DND-41 (cell line): Measurements from ENCODE around the gene CACNA1I.
A peak's percentile ranks its signal among the peaks of the same experiment; 100 is the strongest.

Source experiments
- ATAC-seq: fragments of 200-7000 bp; cut with Tn5 transposase; 3 replicates; pipeline ENCODE4 v1.9.1; 2021; ENCODE audit warnings: low read depth; ENCODE audit not compliant: insufficient read depth
- DNase-seq: peaks from one replicate; pipeline ENCODE4 v3.0.0-alpha.2; 2020
- H2AFZ ChIP-seq: 2 replicates; pipeline ENCODE4 v1.6.0; 2012; ENCODE audit warnings: low read depth, low read length
- H3K27ac ChIP-seq: 2 replicates; pipeline ENCODE4 v1.5.1; 2012; ENCODE audit warnings: low read length, inconsistent platforms
- H3K27me3 ChIP-seq: fragments of 200-600 bp; sonication (generic); 2 replicates; pipeline ENCODE4 v1.6.0; 2012; ENCODE audit warnings: low read length, mild to moderate bottlenecking, inconsistent platforms; ENCODE audit not compliant: insufficient read depth, poor library complexity
- H3K36me3 ChIP-seq: 2 replicates; pipeline ENCODE4 v1.5.1; 2012; ENCODE audit warnings: low read length, inconsistent platforms; ENCODE audit not compliant: insufficient read depth
- H3K4me1 ChIP-seq: 2 replicates; pipeline ENCODE4 v1.5.1; 2012; ENCODE audit warnings: mild to moderate bottlenecking, low read length; ENCODE audit not compliant: insufficient read depth
- H3K4me2 ChIP-seq: 2 replicates; pipeline ENCODE4 v1.6.0; 2012; ENCODE audit warnings: mild to moderate bottlenecking, moderate library complexity, low read length, inconsistent platforms; ENCODE audit not compliant: insufficient read depth
- H3K4me3 ChIP-seq, 2 experiments: fragments of 200-600 bp in 1 of 2; shearing (Covaris generic) in 1 of 2; 2 replicates each; pipeline ENCODE4 v1.5.1; 2012 to 2016; ENCODE audit warnings: inconsistent platforms in 2 of 2, low read length in 2 of 2, mild to moderate bottlenecking in 2 of 2, low read depth in 1 of 2, moderate library complexity in 1 of 2
- H3K79me2 ChIP-seq: 2 replicates; pipeline ENCODE4 v1.6.0; 2012; ENCODE audit warnings: low read length, inconsistent platforms; ENCODE audit not compliant: insufficient read depth
- H3K9ac ChIP-seq: 2 replicates; pipeline ENCODE4 v1.6.0; 2012; ENCODE audit warnings: low read depth, mild to moderate bottlenecking, inconsistent platforms, low read length, moderate library complexity
- H3K9me3 ChIP-seq: 2 replicates; pipeline ENCODE4 v1.5.1; 2012; ENCODE audit warnings: low read length, moderate library complexity, mild to moderate bottlenecking, inconsistent platforms; ENCODE audit not compliant: insufficient read depth, severe bottlenecking
- H4K20me1 ChIP-seq: 2 replicates; pipeline ENCODE4 v1.6.0; 2012; ENCODE audit warnings: low read length; ENCODE audit not compliant: insufficient read depth
- CTCF ChIP-seq: IDR thresholded peaks from 2 replicates; pipeline ENCODE4 v1.5.1; 2012; ENCODE audit warnings: borderline replicate concordance, low read length, moderate library complexity, mild to moderate bottlenecking; ENCODE audit not compliant: poor library complexity, severe bottlenecking; ENCODE audit errors: extremely low read depth
- EZH2 ChIP-seq: IDR thresholded peaks from 3 replicates; pipeline ENCODE4 v1.6.1; 2012; ENCODE audit warnings: borderline replicate concordance, low read depth, mild to moderate bottlenecking, moderate library complexity, low read length, inconsistent platforms; ENCODE audit not compliant: severe bottlenecking

Gene CACNA1I

GRCh38 chr22:39528681-39529486, 41.7 kb upstream of the CACNA1I start:
- H3K27me3 ChIP-seq, result no peaks in the 10 kb centered on the region
- peaks cover 71% of the 10 kb centered on the region for H3K79me2 ChIP-seq
- ATAC-seq, result peak; percentile 48
- H3K4me2 ChIP-seq, result peak overlapping the region; percentile 86
- DNase-seq, result peak; percentile 91
- peaks cover 61% of the 10 kb centered on the region for H3K36me3 ChIP-seq
- no peak overlapping the region for H2AFZ ChIP-seq
- H4K20me1 ChIP-seq, result peaks cover 58% of the 10 kb centered on the region
- peaks cover 60% of the 10 kb centered on the region for H3K4me1 ChIP-seq
- H3K4me3 ChIP-seq, result peak overlapping the region in 1 of 2 experiments; percentile 53; a peak in 2 of 4 replicates
- TF ChIP-seq EZH2 (no peak), CTCF (peak; percentile 99)
- peak overlapping the region; percentile 49 for H3K9ac ChIP-seq
- no peaks in the 10 kb centered on the region for H3K9me3 ChIP-seq
- H3K27ac ChIP-seq, result peak overlapping the region; percentile 77

- Histone ChIP-seq H3K27me3 (no peaks in the 10 kb centered on the region), H3K9ac (peak overlapping the region; percentile 49), H3K4me3 (peak overlapping the region in 1 of 2 experiments; percentile 53; a peak in 2 of 4 replicates), H3K9me3 (no peaks in the 10 kb centered on the region), H3K27ac (peak overlapping the region; percentile 64), H3K79me2 (peaks cover 65% of the 10 kb centered on the region), H3K36me3 (peaks cover 55% of the 10 kb centered on the region), H3K4me2 (peak overlapping the region; percentile 86), H2AFZ (no peak overlapping the region), H4K20me1 (peaks cover 52% of the 10 kb centered on the region), H3K4me1 (peaks cover 66% of the 10 kb centered on the region)
- ATAC-seq, result no peak
- no peak for TF ChIP-seq CTCF
- TF ChIP-seq EZH2, result no peak
- no peak for DNase-seq
These were observed 41.1 kb upstream of the CACNA1I start for GRCh38 chr22:39529487-39529851.

- Histone ChIP-seq H3K36me3 (peaks cover 50% of the 10 kb centered on the region), H3K9ac (no peak overlapping the region), H3K27me3 (no peaks in the 10 kb centered on the region), H3K4me1 (peaks cover 69% of the 10 kb centered on the region), H4K20me1 (peaks cover 46% of the 10 kb centered on the region), H3K4me2 (peak overlapping the region; percentile 86), H3K27ac (peak overlapping the region; percentile 64), H2AFZ (no peak overlapping the region), H3K9me3 (no peaks in the 10 kb centered on the region), H3K4me3 (no peak overlapping the region; a peak in 1 of 4 replicates), H3K79me2 (peaks cover 59% of the 10 kb centered on the region)
- no peak for TF ChIP-seq EZH2
- TF ChIP-seq CTCF, result no peak
- ATAC-seq (no peak), DNase-seq (no peak)
These were observed 40.4 kb upstream of the CACNA1I start for GRCh38 chr22:39530116-39530515.
